NB4 (cell line): ENCODE results near the gene IGSF6.

Experiments used
- CTCF ChIP-seq: IDR thresholded peaks from one replicate; pipeline ENCODE4 v1.5.1; 2012; ENCODE audit warnings: low read depth, low read length
- MYC ChIP-seq: IDR thresholded peaks from 2 replicates; pipeline ENCODE4 v1.6.1; 2011; ENCODE audit warnings: low read depth, low read length
- POLR2A ChIP-seq: IDR thresholded peaks from 2 replicates; pipeline ENCODE4 v1.6.1; 2011; ENCODE audit warnings: mild to moderate bottlenecking; ENCODE audit not compliant: insufficient read length; ENCODE audit errors: extremely low read depth

- TF ChIP-seq MYC (no peak), CTCF (no peak), POLR2A (no peak)
Observed at GRCh38 chr16:21628121-21628726, 24.2 kb downstream of the IGSF6 start.
